DND-41 (cell line): ENCODE results near the gene SLC16A13.

Experiments
- CTCF ChIP-seq: IDR thresholded peaks from 2 replicates; pipeline ENCODE4 v1.5.1; 2012; ENCODE audit warnings: borderline replicate concordance, low read length, moderate library complexity, mild to moderate bottlenecking; ENCODE audit not compliant: poor library complexity, severe bottlenecking; ENCODE audit errors: extremely low read depth
- EZH2 ChIP-seq: IDR thresholded peaks from 3 replicates; pipeline ENCODE4 v1.6.1; 2012; ENCODE audit warnings: borderline replicate concordance, low read depth, mild to moderate bottlenecking, moderate library complexity, low read length, inconsistent platforms; ENCODE audit not compliant: severe bottlenecking

DNA sequence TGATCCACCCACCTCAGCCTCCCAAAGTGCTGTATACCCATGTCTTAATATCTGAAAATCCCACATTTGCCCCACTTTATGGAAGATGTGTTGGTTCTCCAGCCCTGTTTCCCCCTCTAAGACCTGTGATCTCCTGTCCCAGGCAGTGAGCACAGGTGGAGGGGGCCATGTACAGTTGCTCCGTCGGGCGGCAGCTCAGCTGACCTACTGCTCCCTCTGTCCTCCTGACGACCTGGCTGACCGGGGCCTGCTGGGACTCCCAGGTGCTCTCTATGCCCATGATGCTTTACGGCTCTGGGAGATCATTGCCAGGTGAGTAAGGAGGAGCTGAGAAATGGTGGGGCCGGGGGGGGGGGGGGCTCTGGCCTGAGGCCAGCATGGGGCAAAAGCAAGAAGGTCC is 30.1 kb upstream of the SLC16A13 start:
- TF ChIP-seq CTCF (no peak), EZH2 (no peak)
